Calu3 (cell line): ENCODE data around the gene PAK4. TPM values are rescaled to one million over a fixed set of nuclear protein-coding genes. Genes with fewer than 3 reads are reported as not detected.
A peak's percentile ranks its signal among the peaks of the same experiment; 100 is the strongest.
"Not testable (repeated sequence)": the region's sequence is repeated elsewhere in the genome, so short reads cannot be mapped to it uniquely, and the experiment has no call there.

Experiments
- BruUV-seq: library from RNA; stranded (reverse); fragments of 400-500 nt; replicated peaks from 2 replicates; lab custom pipeline; 2021; lab: Mats Ljungman, UMichigan
- CTCF ChIA-PET: fragments of 300-600 bp; sonication (Branson Sonifier 250); formaldehyde crosslinking; loops from one replicate; lab custom pipeline; 2022; ENCODE audit warnings: antibody characterized with exemption; lab: Charles Lee
- DNase-seq: peaks from one replicate; pipeline ENCODE4 v3.0.0; 2022
- H3K27ac Mint-ChIP-seq: one replicate; pipeline ENCODE4 v1.8.0; 2022; ENCODE audit warnings: mixed read lengths; ENCODE audit not compliant: unreplicated experiment
- H3K27me3 Mint-ChIP-seq: one replicate; pipeline ENCODE4 v1.8.0; 2022; ENCODE audit warnings: mixed read lengths; ENCODE audit not compliant: unreplicated experiment
- H3K36me3 Mint-ChIP-seq: one replicate; pipeline ENCODE4 v1.8.0; 2022; ENCODE audit warnings: mild to moderate bottlenecking, moderate library complexity, mixed read lengths; ENCODE audit not compliant: insufficient read depth, unreplicated experiment
- H3K4me1 Mint-ChIP-seq: one replicate; pipeline ENCODE4 v1.8.0; 2022; ENCODE audit warnings: mild to moderate bottlenecking, low read depth, mixed read lengths; ENCODE audit not compliant: unreplicated experiment
- H3K4me3 Mint-ChIP-seq: one replicate; pipeline ENCODE4 v1.8.0; 2022; ENCODE audit warnings: mild to moderate bottlenecking, low read depth, moderate library complexity, mixed read lengths; ENCODE audit not compliant: unreplicated experiment
- H3K9me3 Mint-ChIP-seq: one replicate; pipeline ENCODE4 v1.8.0; 2022; ENCODE audit warnings: low read depth, mixed read lengths; ENCODE audit not compliant: unreplicated experiment
- CTCF ChIP-seq: fragments of 200-600 bp; IDR thresholded peaks from one replicate; pipeline ENCODE4 v1.8.0; 2022; ENCODE audit warnings: antibody characterized with exemption; ENCODE audit not compliant: unreplicated experiment
- intact Hi-C: fragments of 100-400 bp; cut with micrococcal nuclease; formaldehyde crosslinking; loops from one replicate; pipeline ENCODE4 v1.10.0; 2022; ENCODE audit not compliant: unreplicated experiment
- total RNA-seq: library from RNA; stranded (reverse); gene quantifications from 2 replicates; pipeline ENCODE4 v1.2.3, GENCODE V29; 2022

Gene PAK4
- total RNA-seq, 1 experiment from 2014 or later, result 75.7 TPM

DNA sequence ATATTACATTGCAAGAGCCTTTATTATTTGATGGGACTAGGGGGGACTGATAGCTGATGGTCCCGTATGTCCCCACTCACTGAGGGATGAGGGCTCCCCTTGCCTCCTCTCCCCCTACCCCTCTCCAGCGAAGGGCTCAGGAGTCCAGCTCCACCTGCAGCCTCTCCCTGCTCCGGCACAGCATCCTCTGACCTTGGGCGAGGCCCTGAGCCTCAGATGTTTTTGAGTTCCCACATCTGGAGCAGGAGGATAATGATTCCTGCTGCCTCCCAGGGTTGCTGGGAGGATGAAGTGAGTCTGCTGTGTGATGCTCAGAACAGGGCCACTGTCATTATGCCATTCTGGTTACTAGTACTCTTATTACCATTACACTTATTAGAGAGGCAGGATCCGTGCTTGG is 15.0 kb downstream of the PAK4 start:
- DNase-seq, result no peak
- no peak for TF ChIP-seq CTCF
- H3K27ac Mint-ChIP-seq, result no peak overlapping the region
- no peak overlapping the region for H3K4me3 Mint-ChIP-seq
- peaks cover 74% of the 10 kb centered on the region for H3K4me1 Mint-ChIP-seq
- peaks cover 10% of the 10 kb centered on the region for H3K36me3 Mint-ChIP-seq
- CTCF ChIA-PET, result interaction anchor here (1.1 to 1.2 kb wide), 2 partner anchors 14 to 29 kb away, joined by 3 read pairs; no protein-coding TSS in a partner anchor
- H3K9me3 Mint-ChIP-seq, result no peaks in the 10 kb centered on the region
- no TSS peak for BruUV-seq
- intact Hi-C loops, result no loop called here
- H3K27me3 Mint-ChIP-seq, result no peaks in the 10 kb centered on the region

- BruUV-seq, result no TSS peak
- H3K4me1 Mint-ChIP-seq, result peaks cover 71% of the 10 kb centered on the region
- CTCF ChIA-PET, result no interaction called here
These were observed 16.3 kb downstream of the PAK4 start for GRCh38 chr19:39141929-39142328.

DNA sequence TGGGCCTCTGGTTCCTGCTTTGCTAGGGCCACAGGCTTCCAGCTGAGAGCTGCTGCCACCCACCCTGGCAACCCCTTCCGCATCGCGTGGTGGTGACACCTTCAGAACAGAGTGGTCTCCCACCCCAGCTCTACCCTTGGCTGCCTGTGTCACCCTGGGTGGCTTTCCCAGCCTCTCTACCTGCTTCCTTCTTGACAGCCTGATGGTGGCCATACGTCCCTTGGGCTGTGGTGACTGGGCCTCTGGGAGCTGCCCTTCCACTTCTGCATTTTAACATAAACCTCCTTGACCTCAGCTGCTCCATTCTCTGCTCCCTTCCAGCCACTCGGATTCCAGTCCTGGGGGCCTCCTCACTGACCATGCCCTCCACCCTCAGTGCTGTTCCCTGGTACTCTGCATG is 17.0 kb downstream of the PAK4 start:
- intact Hi-C loops, result no loop called here
- peaks cover 68% of the 10 kb centered on the region for H3K4me1 Mint-ChIP-seq
- no peak overlapping the region for H3K4me3 Mint-ChIP-seq
- CTCF ChIA-PET, result no interaction called here
- no peak for TF ChIP-seq CTCF
- peaks cover 3% of the 10 kb centered on the region for H3K36me3 Mint-ChIP-seq
- H3K27me3 Mint-ChIP-seq, result no peaks in the 10 kb centered on the region
- no peak for DNase-seq
- no peak overlapping the region for H3K27ac Mint-ChIP-seq
- H3K9me3 Mint-ChIP-seq, result no peaks in the 10 kb centered on the region
- BruUV-seq, result no TSS peak

More at GRCh38 chr19:39141929-39142328, 16.3 kb downstream of the PAK4 start:
- intact Hi-C loops, result no loop called here
- no peak for DNase-seq
- H3K27ac Mint-ChIP-seq, result no peak overlapping the region
- H3K27me3 Mint-ChIP-seq, result no peaks in the 10 kb centered on the region
- H3K9me3 Mint-ChIP-seq, result no peaks in the 10 kb centered on the region
- no peaks in the 10 kb centered on the region for H3K36me3 Mint-ChIP-seq
- H3K4me3 Mint-ChIP-seq, result no peak overlapping the region
- no peak for TF ChIP-seq CTCF

DNA sequence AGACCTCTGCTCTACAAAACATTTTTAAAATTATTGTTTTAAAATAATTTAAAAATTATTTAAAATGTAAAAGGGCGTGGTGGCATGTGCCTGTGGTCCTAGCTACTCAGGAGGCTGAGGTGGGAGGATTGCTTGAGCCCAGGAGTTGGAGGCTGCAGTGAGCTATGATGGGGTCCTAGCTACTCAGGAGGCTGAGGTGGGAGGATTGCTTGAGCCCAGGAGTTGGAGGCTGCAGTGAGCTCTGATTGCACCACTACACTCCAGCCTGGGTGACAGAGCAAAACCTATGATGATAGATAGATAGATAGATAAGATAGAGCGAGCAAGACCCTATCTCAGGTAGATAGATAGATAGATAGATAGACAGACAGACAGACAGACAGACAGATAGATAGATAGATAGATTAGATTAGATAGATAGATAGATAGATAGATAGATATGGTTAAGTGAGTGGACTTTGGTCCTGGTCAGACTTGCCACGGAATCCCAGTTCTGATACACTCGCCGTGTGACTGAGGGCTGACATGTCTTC is 18.2 kb downstream of the PAK4 start:
- intact Hi-C loops, H3K9me3 Mint-ChIP-seq, H3K36me3 Mint-ChIP-seq, BruUV-seq, H3K27me3 Mint-ChIP-seq, H3K27ac Mint-ChIP-seq, DNase-seq: not testable (repeated sequence)
- H3K4me3 Mint-ChIP-seq, result peak overlapping the region; percentile 50
- H3K4me1 Mint-ChIP-seq, result peaks cover 58% of the 10 kb centered on the region
- CTCF ChIA-PET, result interaction anchor here (0.7 to 1.2 kb wide), 4 partner anchors 11 to 189 kb away, joined by 3 to 6 read pairs (median 4); no protein-coding TSS in a partner anchor
